ENCODE results near the gene GDPGP1. TPM values are rescaled to one million over a fixed set of nuclear protein-coding genes. Genes with fewer than 3 reads are reported as not detected.

The GDPGP1 gene
- total RNA-seq, 3 donors from 2014 or later = 3.4 to 9.4 (median 7.5) TPM

- Histone ChIP-seq H3K27me3 (no peaks in the 10 kb centered on the region), H3K4me1 (peaks cover 0 to 6% of the 10 kb centered on the region in 2 donors), H3K27ac (peak overlapping the region; percentile 55 to 65), H3K36me3 (no peaks in the 10 kb centered on the region), H3K4me3 (no peak overlapping the region), H3K9me3 (no peaks in the 10 kb centered on the region)
- TF ChIP-seq, protein P1, sequence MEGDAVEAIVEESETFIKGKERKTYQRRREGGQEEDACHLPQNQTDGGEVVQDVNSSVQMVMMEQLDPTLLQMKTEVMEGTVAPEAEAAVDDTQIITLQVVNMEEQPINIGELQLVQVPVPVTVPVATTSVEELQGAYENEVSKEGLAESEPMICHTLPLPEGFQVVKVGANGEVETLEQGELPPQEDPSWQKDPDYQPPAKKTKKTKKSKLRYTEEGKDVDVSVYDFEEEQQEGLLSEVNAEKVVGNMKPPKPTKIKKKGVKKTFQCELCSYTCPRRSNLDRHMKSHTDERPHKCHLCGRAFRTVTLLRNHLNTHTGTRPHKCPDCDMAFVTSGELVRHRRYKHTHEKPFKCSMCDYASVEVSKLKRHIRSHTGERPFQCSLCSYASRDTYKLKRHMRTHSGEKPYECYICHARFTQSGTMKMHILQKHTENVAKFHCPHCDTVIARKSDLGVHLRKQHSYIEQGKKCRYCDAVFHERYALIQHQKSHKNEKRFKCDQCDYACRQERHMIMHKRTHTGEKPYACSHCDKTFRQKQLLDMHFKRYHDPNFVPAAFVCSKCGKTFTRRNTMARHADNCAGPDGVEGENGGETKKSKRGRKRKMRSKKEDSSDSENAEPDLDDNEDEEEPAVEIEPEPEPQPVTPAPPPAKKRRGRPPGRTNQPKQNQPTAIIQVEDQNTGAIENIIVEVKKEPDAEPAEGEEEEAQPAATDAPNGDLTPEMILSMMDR (IDR thresholded peaks at IDR 0.05) = no peak
- TF ChIP-seq POLR2A (IDR thresholded peaks at IDR 0.05) (no peak), POLR2AphosphoS5 (IDR thresholded peaks at IDR 0.05) (no peak)
- intact Hi-C loops (cut with DNase I; ENCODE audit: low total_unique reads) = no loop called here
- no peak for DNase-seq (ENCODE audit: low spot score in 2 of 2)
Measured at GRCh38 chr15:90231028-90232017, 2.7 kb upstream of the GDPGP1 start.

DNA sequence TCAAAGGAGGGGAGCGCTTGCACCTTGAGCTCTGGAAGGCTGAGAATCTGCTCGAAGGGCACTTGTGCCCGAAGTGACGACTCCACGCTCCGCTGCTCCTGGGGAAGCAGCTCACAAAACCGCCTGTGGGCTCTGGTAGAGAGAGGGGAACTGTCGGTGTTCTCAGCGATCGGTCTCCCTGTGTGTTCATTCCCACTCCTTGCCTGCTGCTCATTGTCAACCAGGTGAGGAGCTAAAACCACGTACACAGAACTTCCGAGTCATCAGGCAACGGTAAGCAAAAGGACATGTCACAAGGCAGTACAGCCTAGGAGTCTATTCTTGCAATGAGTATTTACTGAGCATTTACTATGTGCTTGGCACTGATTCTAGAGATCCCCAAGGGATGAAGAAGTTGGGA is 1.8 kb upstream of the GDPGP1 start:
- Histone ChIP-seq H3K4me1 (peaks cover 0 to 6% of the 10 kb centered on the region in 2 donors), H3K27me3 (no peaks in the 10 kb centered on the region), H3K4me3 (peak overlapping the region in 1 of 3 donors; percentile 94), H3K27ac (peak overlapping the region; percentile 86 to 96), H3K36me3 (no peaks in the 10 kb centered on the region), H3K9me3 (no peaks in the 10 kb centered on the region)
- no peak for DNase-seq (ENCODE audit: low spot score in 2 of 2)
- intact Hi-C loops (cut with DNase I; ENCODE audit: low total_unique reads) = no loop called here
- TF ChIP-seq POLR2A (IDR thresholded peaks at IDR 0.05) = no peak
- TF ChIP-seq POLR2AphosphoS5 (IDR thresholded peaks at IDR 0.05) = no peak
- TF ChIP-seq, protein P1 (IDR thresholded peaks at IDR 0.05) = no peak

DNA sequence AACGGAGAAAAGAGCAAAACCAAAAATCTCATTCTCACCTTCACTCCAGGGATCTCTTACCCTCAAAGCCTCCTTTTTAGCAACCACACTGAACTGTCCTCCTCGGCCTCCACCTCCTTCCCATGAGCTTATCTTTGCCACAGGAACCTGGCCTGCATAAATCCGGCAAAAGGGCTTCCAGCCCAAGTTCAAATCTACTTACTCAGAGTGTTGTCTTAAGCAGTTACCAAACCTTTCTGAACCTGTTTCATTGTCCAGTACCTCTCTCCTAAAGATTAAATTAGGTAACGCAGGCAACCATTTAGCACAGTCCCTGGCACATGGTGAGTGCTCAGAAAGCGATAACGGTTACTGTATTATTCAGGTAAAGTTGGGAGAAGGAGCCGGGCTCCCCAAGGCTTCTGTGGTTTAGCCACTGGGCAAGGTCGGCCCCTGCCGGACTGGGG is 1.0 kb upstream of the GDPGP1 start:
- Histone ChIP-seq H3K27me3 (no peaks in the 10 kb centered on the region), H3K9me3 (no peaks in the 10 kb centered on the region), H3K36me3 (no peaks in the 10 kb centered on the region), H3K27ac (peak overlapping the region; percentile 86 to 96), H3K4me3 (peak overlapping the region; percentile 71 to 94 (median 89)), H3K4me1 (peaks cover 0 to 6% of the 10 kb centered on the region in 2 donors)
- TF ChIP-seq, protein P1 (IDR thresholded peaks at IDR 0.05) = peak in 1 of 3 donors; percentile 63
- TF ChIP-seq POLR2A (IDR thresholded peaks at IDR 0.05) = no peak
- DNase-seq (ENCODE audit: low spot score in 2 of 2) = no peak
- intact Hi-C loops (cut with DNase I; ENCODE audit: low total_unique reads) = no loop called here

- intact Hi-C loops (cut with DNase I; ENCODE audit: low total_unique reads) = no loop called here
- peak within 1 kb of the TSS; percentile 86 to 96 for H3K27ac ChIP-seq
- H3K4me3 ChIP-seq = peak within 1 kb of the TSS; percentile 71 to 94 (median 89)
- no peaks in the 10 kb centered on the region for H3K9me3 ChIP-seq
- no peaks in the 10 kb centered on the region for H3K27me3 ChIP-seq
- peak; percentile 94 to 97 for DNase-seq (ENCODE audit: low spot score in 2 of 2)
- no peaks in the 10 kb centered on the region for H3K36me3 ChIP-seq
- peaks cover 0 to 6% of the 10 kb centered on the region in 2 donors for H3K4me1 ChIP-seq
- peak; percentile 58 for TF ChIP-seq POLR2A (IDR thresholded peaks at IDR 0.05)
- peak; percentile 63 to 75 (median 74) for TF ChIP-seq POLR2AphosphoS5 (IDR thresholded peaks at IDR 0.05)
- TF ChIP-seq, protein P1 (IDR thresholded peaks at IDR 0.05) = peak in 2 of 3 donors; percentile 35 to 57
Measured at GRCh38 chr15:90233387-90234095, 468 bp upstream of the GDPGP1 start, which contains the start of gene CIB1. Gene CIB1 (minus strand): TSS chr15:90233941. CDS start chr15:90233885, 56 bp downstream.

Measured in breast epithelium (tissue), 4 donors.